IMR-90 (cell line): ENCODE results near the gene PAX8. TPM values are rescaled to one million over a fixed set of nuclear protein-coding genes. Genes with fewer than 3 reads are reported as not detected.
A peak's percentile ranks its signal among the peaks of the same experiment; 100 is the strongest.

Source experiments
- ATAC-seq: fragments of 200-7000 bp; cut with Tn5 transposase; 2 replicates; pipeline ENCODE4 v1.9.1; 2020; ENCODE audit warnings: low read depth, mild to moderate bottlenecking, moderate library complexity
- BruUV-seq: library from RNA; stranded (reverse); fragments of 400-500 nt; replicated peaks from 2 replicates; lab custom pipeline; 2021; lab: Mats Ljungman, UMichigan
- CTCF ChIA-PET: fragments of 300-600 bp; formaldehyde crosslinking; extraction: SDS; loops from one replicate; lab custom pipeline; 2021; ENCODE audit warnings: antibody characterized with exemption; lab: Yijun Ruan, JAX
- POLR2A ChIA-PET: fragments of 300-600 bp; sonication (Branson Sonifier 250); formaldehyde crosslinking; loops from one replicate; lab custom pipeline; 2022; ENCODE audit warnings: antibody characterized with exemption; ENCODE audit not compliant: unreplicated experiment; lab: Charles Lee
- DNase-seq: peaks from one replicate; pipeline ENCODE4 v3.0.0; 2013
- H2AFZ ChIP-seq: replicated peaks from 2 replicates; pipeline ENCODE3; 2013; ENCODE audit warnings: low read length, mild to moderate bottlenecking; ENCODE audit not compliant: poor library complexity
- H2AK5ac ChIP-seq: 2 replicates; pipeline ENCODE4 v1.6.1; 2013; ENCODE audit warnings: low read depth, low read length, inconsistent platforms
- H2AK9ac ChIP-seq: replicated peaks from 2 replicates; pipeline ENCODE3; 2013; ENCODE audit warnings: mild to moderate bottlenecking, low read depth, low read length, moderate library complexity; ENCODE audit not compliant: poor library complexity
- H2BK120ac ChIP-seq: 2 replicates; pipeline ENCODE4 v1.6.1; 2013; ENCODE audit warnings: low read depth, low read length, inconsistent platforms
- H2BK15ac ChIP-seq: 3 replicates; pipeline ENCODE4 v1.6.1; 2013; ENCODE audit warnings: low read depth, low read length, inconsistent platforms
- H2BK20ac ChIP-seq: 2 replicates; pipeline ENCODE4 v1.6.1; 2013; ENCODE audit warnings: low read depth, mild to moderate bottlenecking, inconsistent platforms, low read length, moderate library complexity
- H2BK5ac ChIP-seq: 2 replicates; pipeline ENCODE4 v1.6.1; 2013; ENCODE audit warnings: mild to moderate bottlenecking, low read depth, low read length, inconsistent platforms; ENCODE audit not compliant: poor library complexity, severe bottlenecking
- H3K14ac ChIP-seq: replicated peaks from 2 replicates; pipeline ENCODE4 v1.6.1; 2013; ENCODE audit warnings: low read depth, low read length, inconsistent platforms
- H3K18ac ChIP-seq: 2 replicates; pipeline ENCODE4 v1.6.1; 2013; ENCODE audit warnings: low read depth, low read length, control low read depth
- H3K23ac ChIP-seq: 2 replicates; pipeline ENCODE4 v1.6.1; 2013; ENCODE audit warnings: low read depth, low read length, inconsistent platforms
- H3K27ac ChIP-seq: 2 replicates; pipeline ENCODE4 v1.5.1; 2013; ENCODE audit warnings: mild to moderate bottlenecking, control low read depth, low read length; ENCODE audit not compliant: insufficient read depth
- H3K27me3 ChIP-seq: 2 replicates; pipeline ENCODE4 v1.6.1; 2013; ENCODE audit warnings: low read length; ENCODE audit not compliant: control insufficient read depth, insufficient read depth
- H3K36me3 ChIP-seq: 2 replicates; pipeline ENCODE4 v1.6.1; 2013; ENCODE audit warnings: low read length, mixed read lengths; ENCODE audit not compliant: control insufficient read depth, insufficient read depth
- H3K4ac ChIP-seq: 2 replicates; pipeline ENCODE4 v1.6.1; 2013; ENCODE audit warnings: low read depth, low read length, inconsistent platforms
- H3K4me1 ChIP-seq: 2 replicates; pipeline ENCODE4 v1.6.1; 2013; ENCODE audit warnings: low read length, mixed read lengths; ENCODE audit not compliant: control insufficient read depth, insufficient read depth
- H3K4me2 ChIP-seq: 2 replicates; pipeline ENCODE4 v1.6.1; 2013; ENCODE audit warnings: low read depth, mild to moderate bottlenecking, control low read depth, low read length, moderate library complexity
- H3K4me3 ChIP-seq: 2 replicates; pipeline ENCODE4 v1.5.1; 2013; ENCODE audit warnings: low read depth, mild to moderate bottlenecking, control low read depth, low read length, moderate library complexity; ENCODE audit not compliant: insufficient read depth
- H3K56ac ChIP-seq: 2 replicates; pipeline ENCODE4 v1.6.1; 2013; ENCODE audit warnings: low read length, inconsistent platforms; ENCODE audit not compliant: insufficient read depth; ENCODE audit errors: extremely low read depth
- H3K79me1 ChIP-seq, 2 experiments: 2 replicates each; pipeline ENCODE4 v1.6.1; 2013; ENCODE audit warnings: low read length in 2 of 2, inconsistent platforms in 1 of 2, low read depth in 1 of 2
- H3K9ac ChIP-seq: 2 replicates; pipeline ENCODE4 v1.6.1; 2013; ENCODE audit warnings: low read depth, low read length, control low read depth
- H3K9me1 ChIP-seq: 2 replicates; pipeline ENCODE4 v1.6.1; 2013; ENCODE audit warnings: low read length, inconsistent platforms; ENCODE audit not compliant: insufficient read depth
- H3K9me3 ChIP-seq: 2 replicates; pipeline ENCODE4 v1.6.1; 2013; ENCODE audit warnings: low read length; ENCODE audit not compliant: control insufficient read depth, insufficient read depth
- H4K20me1 ChIP-seq: 2 replicates; pipeline ENCODE4 v1.6.1; 2013; ENCODE audit warnings: low read length, inconsistent platforms; ENCODE audit not compliant: insufficient read depth
- H4K5ac ChIP-seq: 2 replicates; pipeline ENCODE4 v1.6.1; 2013; ENCODE audit warnings: mild to moderate bottlenecking, low read depth, low read length, control low read depth
- H4K8ac ChIP-seq, 2 experiments: 2 replicates each; pipeline ENCODE4 v1.6.1; 2013; ENCODE audit warnings: low read depth in 2 of 2, low read length in 2 of 2, control low read depth in 1 of 2, inconsistent platforms in 1 of 2
- H4K91ac ChIP-seq: 2 replicates; pipeline ENCODE4 v1.6.1; 2013; ENCODE audit warnings: low read depth, low read length, inconsistent platforms; ENCODE audit not compliant: insufficient read depth
- BHLHE40 ChIP-seq: fragments of 150-350 bp; IDR thresholded peaks from 2 replicates; pipeline ENCODE4 v1.6.1; 2016; ENCODE audit warnings: mild to moderate bottlenecking, low read depth, low read length
- CEBPB ChIP-seq: IDR thresholded peaks from 2 replicates; pipeline ENCODE4 v1.6.1; 2012; ENCODE audit warnings: low read depth, low read length, improper control_type of control experiment
- CHD1 ChIP-seq: IDR thresholded peaks from 2 replicates; pipeline ENCODE4 v1.6.1; 2012; ENCODE audit warnings: low read depth, low read length, improper control_type of control experiment
- ELK1 ChIP-seq: fragments of 150-350 bp; IDR thresholded peaks from 2 replicates; pipeline ENCODE4 v1.6.1; 2016; ENCODE audit warnings: low read depth, mild to moderate bottlenecking, low read length, moderate library complexity, borderline replicate concordance
- FOS ChIP-seq: fragments of 150-350 bp; IDR thresholded peaks from 2 replicates; pipeline ENCODE4 v1.6.1; 2016; ENCODE audit warnings: low read depth, low read length
- MAFK ChIP-seq: IDR thresholded peaks from 2 replicates; pipeline ENCODE4 v1.6.1; 2012; ENCODE audit warnings: low read depth, low read length, improper control_type of control experiment
- MAZ ChIP-seq: IDR thresholded peaks from 2 replicates; pipeline ENCODE4 v1.6.1; 2012; ENCODE audit warnings: low read depth, mild to moderate bottlenecking, low read length, improper control_type of control experiment, moderate library complexity, borderline replicate concordance
- MXI1 ChIP-seq: IDR thresholded peaks from 2 replicates; pipeline ENCODE4 v1.6.1; 2012; ENCODE audit warnings: low read depth, mild to moderate bottlenecking, low read length, moderate library complexity, borderline replicate concordance
- NFE2L2 ChIP-seq: fragments of 150-350 bp; IDR thresholded peaks from 2 replicates; pipeline ENCODE4 v1.6.1; 2016; ENCODE audit warnings: low read depth, mild to moderate bottlenecking, low read length
- POLR2A ChIP-seq: IDR thresholded peaks from 2 replicates; pipeline ENCODE4 v1.6.1; 2012; ENCODE audit warnings: mild to moderate bottlenecking, low read depth, low read length
- RCOR1 ChIP-seq: IDR thresholded peaks from 2 replicates; pipeline ENCODE4 v1.6.1; 2012; ENCODE audit warnings: mild to moderate bottlenecking, low read length, improper control_type of control experiment; ENCODE audit not compliant: insufficient replicate concordance
- RFX5 ChIP-seq: IDR thresholded peaks from 2 replicates; pipeline ENCODE4 v1.8.0; 2012; ENCODE audit warnings: low read depth, mild to moderate bottlenecking, low read length, moderate library complexity
- SMC3 ChIP-seq: fragments of 150-350 bp; IDR thresholded peaks from 2 replicates; pipeline ENCODE4 v1.6.1; 2016; ENCODE audit warnings: low read depth, mild to moderate bottlenecking, antibody characterized with exemption, low read length, moderate library complexity
- USF2 ChIP-seq: fragments of 150-350 bp; IDR thresholded peaks from 2 replicates; pipeline ENCODE4 v1.6.1; 2017; ENCODE audit warnings: mild to moderate bottlenecking, antibody characterized with exemption, low read length, low read depth
- WGBS, 2 experiments: methylation state at CpG; one replicate each; pipeline versions ENCODE4 v1.1.5 to v1.1.7; 2013; ENCODE audit warnings: missing lambda C conversion rate in 2 of 2; ENCODE audit not compliant: insufficient read length in 1 of 2; ENCODE audit errors: extremely low coverage in 2 of 2; 5-methylcytosine and 5-hydroxymethylcytosine counted together
- dilution Hi-C: fragments of 300-500 bp; cut with HindIII; formaldehyde crosslinking; loops from one replicate; pipeline ENCODE4 v1.14.3; 2018; ENCODE audit warnings: low sequenced_read_pairs; ENCODE audit not compliant: unreplicated experiment
- in situ Hi-C: fragments of 300-500 bp; cut with MboI; formaldehyde crosslinking; loops from 3 replicates; pipeline ENCODE4 v1.14.3; 2019; ENCODE audit warnings: low sequenced_read_pairs, inconsistent platforms, mixed read lengths
- intact Hi-C: fragments of 100-400 bp; cut with micrococcal nuclease; formaldehyde crosslinking; loops from 2 replicates; pipeline ENCODE4 v1.10.0; 2022
- polyA plus RNA-seq, 3 experiments: library from polyadenylated mRNA; depleted of rRNA; stranded (reverse); fragments of >200 nt; gene quantifications; 2 replicates each; pipeline ENCODE4 v1.2.3, GENCODE V29; 2012; ENCODE audit warnings: low replicate concordance in 1 of 3
- total RNA-seq: library from RNA; depleted of rRNA; stranded (reverse); fragments of >200 nt; gene quantifications from 2 replicates; pipeline ENCODE4 v1.2.3, GENCODE V29; 2012

PAX8 gene
- total and polyA plus RNA-seq, 2 of the 4 experiments (the other 2 are of a cell fraction) = 0.18 to 1.5 TPM

- Histone ChIP-seq H3K14ac (0 out of 2 replicates have a peak overlapping the region, but pooled peaks have one; percentile 61), H3K18ac (no peak overlapping the region), H2BK15ac (peak overlapping the region; percentile 47; the same call in 1 of the 3 replicates), H3K27ac (no peak overlapping the region), H2AFZ (peak overlapping the region; percentile 94), H3K9ac (no peak overlapping the region), H4K91ac (no peak overlapping the region), H3K9me3 (peaks cover 2% of the 10 kb centered on the region; the same call in 1 of the 2 replicates), H4K8ac (peak overlapping the region in 1 of 2 experiments; percentile 62; a peak in 1 of 4 replicates), H2AK9ac (peak overlapping the region; percentile 80), H3K36me3 (no peaks in the 10 kb centered on the region), H2BK5ac (peak overlapping the region; percentile 46), H3K9me1 (no peaks in the 10 kb centered on the region), H2BK120ac (peak overlapping the region; percentile 65), H3K79me1 (no peaks in the 10 kb centered on the region), H3K4me3 (no peak overlapping the region), H3K4me1 (no peaks in the 10 kb centered on the region), H3K23ac (no peak overlapping the region), H3K27me3 (peaks cover 1% of the 10 kb centered on the region; the same call in 1 of the 2 replicates), H3K4me2 (no peak overlapping the region), H4K20me1 (no peaks in the 10 kb centered on the region), H2AK5ac (peak overlapping the region; percentile 23; the same call in 1 of the 2 replicates), H4K5ac (no peak overlapping the region), H3K4ac (peak overlapping the region; percentile 53), H3K56ac (no peak overlapping the region), H2BK20ac (peak overlapping the region; percentile 71; the same call in 1 of the 2 replicates)
- in situ Hi-C loops (loop anchor here (5.0 kb wide), 1 partner anchor 123 kb away; no protein-coding TSS in a partner anchor), dilution Hi-C loops (no loop called here), intact Hi-C loops (loop anchor here (1.0 kb wide), 4 partner anchors 45 to 141 kb away; no protein-coding TSS in a partner anchor)
- DNase-seq (peak; percentile 75), ATAC-seq (peak; percentile 95)
- POLR2A ChIA-PET = interaction anchor here (0.6 kb wide), 1 partner anchor 121 kb away, joined by 3 read pairs; no protein-coding TSS in a partner anchor
- CTCF ChIA-PET = interaction anchor here (0.6 to 2.9 kb wide), 9 partner anchors 9 to 141 kb away, joined by 3 to 19 read pairs (median 5); no protein-coding TSS in a partner anchor
- no TSS peak for BruUV-seq
- 20% methylated on average over 1 of the region's 10 CpGs; no CpG with 5 or more reads in 1 of the 2 experiments for WGBS, 2 experiments
- TF ChIP-seq NFE2L2 (no peak), MAZ (no peak), POLR2A (no peak), BHLHE40 (no peak), RCOR1 (no peak), MXI1 (no peak), CHD1 (no peak), RFX5 (no peak), MAFK (no peak), CEBPB (no peak), ELK1 (no peak), SMC3 (peak; percentile 98), USF2 (no peak), FOS (no peak)
These were observed 29.5 kb downstream of the PAX8 start for GRCh38 chr2:113248997-113249770.
